Activated CD8-positive, alpha-beta memory T cell treated with anti-CD3 and anti-CD28 coated beads for 48 hours (primary cell): Measurements from ENCODE around the gene COMT.

Experiments
- DNase-seq, 3 experiments: peaks; one replicate each; pipeline ENCODE4 v3.0.0-alpha.2; 2020; ENCODE audit warnings: low read depth in 2 of 3, low spot score in 2 of 3

The COMT gene

DNA sequence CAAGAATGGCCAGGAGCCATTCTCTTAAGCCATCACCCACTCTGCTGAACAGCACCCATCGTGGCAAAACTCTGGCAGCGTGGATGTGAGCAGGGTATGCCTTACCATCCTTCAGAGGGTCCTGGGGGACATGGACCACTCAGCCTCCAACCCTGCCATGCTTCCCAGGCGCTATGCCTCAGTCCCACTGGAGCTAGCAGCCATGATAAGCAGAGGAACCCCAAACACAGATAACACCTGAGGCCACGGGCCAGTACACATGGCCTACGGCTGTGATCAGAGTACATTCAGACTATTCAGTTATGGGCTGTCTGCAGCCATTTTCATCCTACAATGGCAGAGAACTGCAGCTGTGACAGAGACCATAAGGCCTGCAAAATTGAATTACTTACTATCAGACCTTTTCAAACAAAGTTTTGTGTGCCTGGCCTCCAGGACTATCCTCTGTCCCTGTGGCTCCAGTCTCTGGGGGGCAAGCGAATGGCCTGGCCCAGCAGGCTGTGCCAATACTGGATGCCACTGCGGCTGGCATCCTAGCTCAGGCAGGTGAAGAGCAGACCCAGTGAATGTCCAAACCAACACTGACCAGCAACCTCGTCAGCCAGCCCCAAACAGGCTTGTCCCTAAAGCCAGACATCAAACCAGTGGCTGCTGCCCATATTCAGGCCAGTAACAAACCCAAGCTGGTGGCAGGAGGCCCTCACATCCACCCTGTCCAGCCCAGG, 68.2 kb downstream of the COMT start:
- DNase-seq: no peak

DNA sequence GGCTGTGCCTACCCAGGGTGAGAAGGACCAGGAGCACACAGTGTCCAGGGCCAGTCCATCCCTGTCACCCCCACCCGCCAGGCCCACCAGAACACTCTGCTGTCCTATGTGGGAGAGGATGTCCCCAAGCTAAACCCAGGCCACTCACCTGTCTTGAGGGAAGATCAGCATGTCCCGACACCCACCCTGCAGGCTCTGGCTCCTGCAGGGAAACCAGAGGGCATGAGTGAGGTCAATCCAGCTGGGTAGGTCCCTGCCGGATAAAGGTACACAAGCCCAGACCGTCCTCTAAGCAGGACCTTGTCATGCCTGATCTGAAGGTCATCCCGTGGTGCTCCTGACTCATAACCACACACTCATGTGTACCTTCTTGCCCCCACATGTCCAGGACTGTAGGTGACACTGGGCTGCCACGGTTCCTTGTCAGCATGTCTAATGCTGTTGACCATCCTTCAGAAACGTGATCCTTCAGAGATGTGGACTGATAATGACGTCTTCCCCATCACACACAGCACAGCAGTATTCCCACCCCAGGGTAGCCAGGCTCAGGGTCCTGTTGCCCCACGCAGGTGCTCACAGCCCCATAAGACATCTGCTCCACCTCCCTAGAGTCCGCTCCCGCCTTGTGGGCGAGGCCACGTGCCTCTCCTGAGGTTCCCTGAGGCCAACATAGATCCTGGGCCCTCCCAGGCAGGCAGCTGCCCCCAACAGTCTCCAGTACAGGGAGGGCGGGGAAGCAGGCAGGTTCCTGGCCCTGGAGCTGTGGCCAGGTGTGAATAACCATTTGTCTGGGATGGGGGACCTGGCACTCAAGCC, 68.9 kb downstream of the COMT start:
- no peak for DNase-seq

- no peak for DNase-seq
Measured at GRCh38 chr22:20011123-20011992, 69.8 kb downstream of the COMT start.

- DNase-seq: no peak
Measured at GRCh38 chr22:20011993-20012740, 70.6 kb downstream of the COMT start.

GRCh38 chr22:20012741-20013331, 71.3 kb downstream of the COMT start:
- DNase-seq: no peak

- DNase-seq: no peak
Measured at GRCh38 chr22:20013382-20013871, 71.9 kb downstream of the COMT start.

GRCh38 chr22:20014526-20015186, 73.1 kb downstream of the COMT start:
- no peak for DNase-seq

DNA sequence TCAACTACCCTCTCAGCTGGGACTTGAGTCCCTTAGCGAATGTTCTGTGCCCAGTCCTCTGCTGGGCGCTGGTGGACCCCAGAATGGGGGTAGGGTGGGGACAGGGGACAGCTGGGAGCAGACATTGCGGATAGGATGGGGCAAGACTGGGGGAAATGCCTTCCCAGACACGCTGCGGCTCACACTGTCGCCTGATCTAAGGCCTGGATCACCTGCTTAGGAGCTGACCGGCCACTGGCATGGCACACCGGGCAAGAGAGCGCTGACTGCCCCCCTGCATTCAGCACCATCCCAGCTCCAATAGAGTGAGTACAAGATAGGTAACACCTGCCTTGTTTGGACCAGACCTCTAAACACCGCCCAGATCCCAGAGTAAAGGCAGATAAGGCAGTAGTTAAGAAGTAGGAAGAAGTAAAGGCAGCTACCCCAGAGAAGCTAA, 73.6 kb downstream of the COMT start:
- no peak for DNase-seq

DNA sequence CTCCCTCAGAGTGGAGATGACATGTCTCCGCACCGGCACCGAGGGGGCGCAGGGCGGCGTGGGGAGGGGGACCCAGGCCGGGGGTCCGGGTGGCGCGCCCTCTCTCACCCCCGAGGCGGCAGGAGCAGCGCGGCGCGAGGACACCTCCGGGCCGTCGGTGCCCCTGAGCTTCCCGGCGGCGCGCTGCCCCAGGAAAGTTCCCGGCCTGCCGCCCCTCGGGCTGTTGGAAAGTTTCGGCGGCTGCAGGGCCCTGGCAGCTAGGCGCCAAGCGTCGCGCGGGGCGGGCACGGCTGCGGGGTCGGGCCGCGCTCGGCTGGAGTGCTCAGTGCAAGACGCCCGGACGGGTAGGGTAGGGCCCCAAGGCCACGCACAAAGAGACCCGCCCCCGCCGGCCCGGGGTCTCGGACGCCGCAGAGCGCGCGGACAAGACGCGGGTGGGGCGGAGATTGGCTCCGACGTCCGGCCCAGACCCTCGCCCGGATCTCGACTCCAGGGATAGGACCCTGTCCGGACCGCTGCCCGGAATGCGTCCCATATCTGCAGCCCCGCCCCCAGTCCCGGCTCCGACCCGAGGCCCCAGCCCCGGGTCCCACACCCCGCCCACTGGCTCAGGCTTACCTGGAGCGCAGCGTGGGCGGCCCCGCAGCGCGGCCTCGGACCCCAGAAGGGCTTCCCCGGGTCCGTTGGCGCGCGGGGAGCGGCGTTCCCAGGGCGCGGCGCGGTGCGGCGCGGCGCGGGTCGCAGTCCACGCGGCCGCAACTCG, 74.6 kb downstream of the COMT start:
- DNase-seq: no peak

GRCh38 chr22:20016734-20017621, 75.4 kb downstream of the COMT start, which contains the start of gene ARVCF:
ARVCF (minus strand) TSS chr22:20016823; CDS start chr22:19990794, 26,029 bp downstream.
- peak; percentile 80 to 90 (median 89) for DNase-seq

- DNase-seq: no peak
Measured at GRCh38 chr22:20017622-20017958, 76.0 kb downstream of the COMT start.

DNA sequence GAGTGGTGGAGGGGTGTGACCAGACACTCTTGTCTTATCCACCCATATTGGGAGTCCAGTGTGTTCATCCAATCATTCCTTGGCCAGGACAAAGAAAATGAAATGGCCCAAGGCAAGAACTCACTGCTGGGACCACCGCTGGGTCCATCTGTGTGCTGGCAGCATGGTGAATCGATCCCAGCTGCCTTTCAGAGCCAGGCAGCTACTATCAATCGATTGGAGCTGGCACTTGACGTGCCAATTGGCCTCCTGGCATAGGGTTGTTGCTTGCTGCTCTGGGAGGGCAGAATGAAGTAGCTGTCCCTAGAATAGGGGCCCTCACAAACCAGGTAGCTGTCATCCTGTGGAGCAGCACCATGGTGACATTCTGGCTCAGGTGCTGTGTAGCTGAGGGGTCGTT, 76.4 kb downstream of the COMT start:
- DNase-seq: no peak
